NB4 (cell line): ENCODE results near the gene CAMTA1.

Experiments used
- MYC ChIP-seq: IDR thresholded peaks from 2 replicates; pipeline ENCODE4 v1.6.1; 2011; ENCODE audit warnings: low read depth, low read length
- TF ChIP-seq, protein P1 (sequence below): IDR thresholded peaks from 2 replicates; pipeline ENCODE4 v1.6.1; 2011; ENCODE audit warnings: low read depth, low read length
- TF ChIP-seq, protein P2 (sequence below): IDR thresholded peaks from one replicate; pipeline ENCODE4 v1.5.1; 2012; ENCODE audit warnings: low read depth, low read length

DNA sequence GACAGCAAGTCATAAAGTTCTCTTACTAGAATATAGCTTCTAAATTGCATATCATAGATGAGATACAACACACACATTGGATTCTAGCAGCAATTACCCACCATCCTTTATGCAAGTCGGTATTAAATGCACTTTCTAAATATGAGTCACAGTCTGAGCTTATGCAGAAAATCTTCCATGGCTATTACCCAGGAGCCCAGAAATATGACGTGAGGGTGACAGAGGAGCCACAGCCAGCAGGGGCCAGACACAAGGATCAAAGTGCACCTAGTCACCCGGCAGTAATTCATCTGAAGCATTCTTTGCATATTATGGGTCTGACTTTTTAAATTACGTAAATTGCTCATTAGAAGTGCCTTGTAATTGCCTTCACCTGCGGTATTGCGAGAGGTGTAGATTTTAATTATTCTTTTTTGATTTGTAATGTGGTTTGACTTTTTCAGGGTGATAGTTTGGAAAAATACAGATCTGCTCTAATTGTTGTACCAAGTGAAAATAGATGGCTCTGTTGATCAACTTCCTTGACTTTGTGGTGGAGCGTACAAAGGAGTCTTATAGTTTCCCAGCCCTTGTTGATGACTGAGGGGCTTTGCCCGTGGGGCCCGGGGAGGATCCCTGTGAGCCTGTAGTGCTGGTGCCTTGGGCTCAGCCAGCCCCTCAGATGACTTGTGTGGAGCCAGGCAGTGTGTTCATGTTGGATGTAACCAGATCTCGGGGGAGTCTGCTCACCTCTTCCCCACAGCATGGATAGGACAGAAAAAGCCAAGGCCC lies 515.8 kb downstream of the CAMTA1 start:
- TF ChIP-seq, protein P1, sequence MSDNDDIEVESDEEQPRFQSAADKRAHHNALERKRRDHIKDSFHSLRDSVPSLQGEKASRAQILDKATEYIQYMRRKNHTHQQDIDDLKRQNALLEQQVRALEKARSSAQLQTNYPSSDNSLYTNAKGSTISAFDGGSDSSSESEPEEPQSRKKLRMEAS, result no peak
- TF ChIP-seq, protein P2, sequence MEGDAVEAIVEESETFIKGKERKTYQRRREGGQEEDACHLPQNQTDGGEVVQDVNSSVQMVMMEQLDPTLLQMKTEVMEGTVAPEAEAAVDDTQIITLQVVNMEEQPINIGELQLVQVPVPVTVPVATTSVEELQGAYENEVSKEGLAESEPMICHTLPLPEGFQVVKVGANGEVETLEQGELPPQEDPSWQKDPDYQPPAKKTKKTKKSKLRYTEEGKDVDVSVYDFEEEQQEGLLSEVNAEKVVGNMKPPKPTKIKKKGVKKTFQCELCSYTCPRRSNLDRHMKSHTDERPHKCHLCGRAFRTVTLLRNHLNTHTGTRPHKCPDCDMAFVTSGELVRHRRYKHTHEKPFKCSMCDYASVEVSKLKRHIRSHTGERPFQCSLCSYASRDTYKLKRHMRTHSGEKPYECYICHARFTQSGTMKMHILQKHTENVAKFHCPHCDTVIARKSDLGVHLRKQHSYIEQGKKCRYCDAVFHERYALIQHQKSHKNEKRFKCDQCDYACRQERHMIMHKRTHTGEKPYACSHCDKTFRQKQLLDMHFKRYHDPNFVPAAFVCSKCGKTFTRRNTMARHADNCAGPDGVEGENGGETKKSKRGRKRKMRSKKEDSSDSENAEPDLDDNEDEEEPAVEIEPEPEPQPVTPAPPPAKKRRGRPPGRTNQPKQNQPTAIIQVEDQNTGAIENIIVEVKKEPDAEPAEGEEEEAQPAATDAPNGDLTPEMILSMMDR, result no peak
- TF ChIP-seq MYC, result no peak
